Activated naive CD4-positive, alpha-beta T cell treated with anti-CD3 and anti-CD28 coated beads, Interleukin-2, amount 10 ng/mL, durations not matched to agents 7 days and 5 days (primary cell): ENCODE data around the gene ADAT3.

ENCODE experiments used
- CTCF ChIA-PET: fragments of 350-600 bp; sonication (Branson Sonifier 250); formaldehyde crosslinking; loops from one replicate; lab custom pipeline; 2021; ENCODE audit warnings: antibody characterized with exemption; lab: Charles Lee
- DNase-seq: peaks from one replicate; pipeline ENCODE4 v3.0.0-alpha.2; 2020
- H3K27ac Mint-ChIP-seq: one replicate; pipeline ENCODE4 v1.8.0; 2021; ENCODE audit warnings: mild to moderate bottlenecking, moderate library complexity, mixed read lengths
- H3K27me3 Mint-ChIP-seq: one replicate; pipeline ENCODE4 v1.8.0; 2021; ENCODE audit warnings: mild to moderate bottlenecking, mixed read lengths
- H3K36me3 Mint-ChIP-seq: one replicate; pipeline ENCODE4 v1.8.0; 2021; ENCODE audit warnings: mixed read lengths
- H3K4me1 Mint-ChIP-seq: one replicate; pipeline ENCODE4 v1.8.0; 2021; ENCODE audit warnings: mixed read lengths
- H3K4me3 Mint-ChIP-seq: one replicate; pipeline ENCODE4 v1.8.0; 2021; ENCODE audit warnings: mild to moderate bottlenecking, moderate library complexity, mixed read lengths
- H3K9me3 Mint-ChIP-seq: one replicate; pipeline ENCODE4 v1.8.0; 2021; ENCODE audit warnings: mixed read lengths

Gene ADAT3

GRCh38 chr19:1950640-1951039 is 45.4 kb downstream of the ADAT3 start:
- Mint-ChIP-seq H3K9me3 (no peaks in the 10 kb centered on the region), H3K4me1 (peaks cover 25% of the 10 kb centered on the region), H3K27ac (no peak overlapping the region), H3K4me3 (no peak overlapping the region), H3K36me3 (peaks cover 31% of the 10 kb centered on the region), H3K27me3 (no peaks in the 10 kb centered on the region)
- CTCF ChIA-PET = no interaction called here
- no peak for DNase-seq

- Mint-ChIP-seq H3K4me1 (peaks cover 21% of the 10 kb centered on the region), H3K9me3 (no peaks in the 10 kb centered on the region), H3K36me3 (peaks cover 27% of the 10 kb centered on the region), H3K4me3 (no peak overlapping the region), H3K27ac (no peak overlapping the region), H3K27me3 (no peaks in the 10 kb centered on the region)
- DNase-seq = no peak
- CTCF ChIA-PET = interaction anchor here (1.4 kb wide), 1 partner anchor 23 kb away, joined by 3 read pairs; no protein-coding TSS in a partner anchor
These were observed 47.4 kb downstream of the ADAT3 start for GRCh38 chr19:1952635-1953034.

- no peak for DNase-seq
- Mint-ChIP-seq H3K4me1 (peaks cover 21% of the 10 kb centered on the region), H3K4me3 (no peak overlapping the region), H3K27me3 (no peaks in the 10 kb centered on the region), H3K27ac (no peak overlapping the region), H3K9me3 (no peaks in the 10 kb centered on the region), H3K36me3 (peaks cover 27% of the 10 kb centered on the region)
- CTCF ChIA-PET = no interaction called here
These were observed 47.8 kb downstream of the ADAT3 start for GRCh38 chr19:1953037-1953436.

- H3K36me3 Mint-ChIP-seq = peaks cover 27% of the 10 kb centered on the region
- H3K9me3 Mint-ChIP-seq = no peaks in the 10 kb centered on the region
- DNase-seq = no peak
- no peak overlapping the region for H3K27ac Mint-ChIP-seq
- no peaks in the 10 kb centered on the region for H3K27me3 Mint-ChIP-seq
- peaks cover 19% of the 10 kb centered on the region for H3K4me1 Mint-ChIP-seq
- no peak overlapping the region for H3K4me3 Mint-ChIP-seq
- CTCF ChIA-PET = no interaction called here
These were observed 48.4 kb downstream of the ADAT3 start for GRCh38 chr19:1953441-1954094.

- no peak for DNase-seq
- no peak overlapping the region for H3K27ac Mint-ChIP-seq
- H3K4me1 Mint-ChIP-seq = peaks cover 13% of the 10 kb centered on the region
- CTCF ChIA-PET = no interaction called here
- H3K9me3 Mint-ChIP-seq = no peaks in the 10 kb centered on the region
- H3K27me3 Mint-ChIP-seq = no peaks in the 10 kb centered on the region
- peaks cover 21% of the 10 kb centered on the region for H3K36me3 Mint-ChIP-seq
- H3K4me3 Mint-ChIP-seq = no peak overlapping the region
These were observed 49.3 kb downstream of the ADAT3 start for GRCh38 chr19:1954532-1954933.

- no peak overlapping the region for H3K4me3 Mint-ChIP-seq
- H3K36me3 Mint-ChIP-seq = peaks cover 16% of the 10 kb centered on the region
- H3K9me3 Mint-ChIP-seq = no peaks in the 10 kb centered on the region
- DNase-seq = no peak
- no peaks in the 10 kb centered on the region for H3K27me3 Mint-ChIP-seq
- CTCF ChIA-PET = no interaction called here
- peaks cover 9% of the 10 kb centered on the region for H3K4me1 Mint-ChIP-seq
- no peak overlapping the region for H3K27ac Mint-ChIP-seq
These were observed 50.2 kb downstream of the ADAT3 start for GRCh38 chr19:1955171-1956121.

GRCh38 chr19:1956122-1956494 is 50.9 kb downstream of the ADAT3 start:
- CTCF ChIA-PET = no interaction called here
- H3K27me3 Mint-ChIP-seq = no peaks in the 10 kb centered on the region
- H3K4me1 Mint-ChIP-seq = peaks cover 4% of the 10 kb centered on the region
- no peak overlapping the region for H3K27ac Mint-ChIP-seq
- no peak overlapping the region for H3K4me3 Mint-ChIP-seq
- no peak for DNase-seq
- H3K9me3 Mint-ChIP-seq = no peaks in the 10 kb centered on the region
- H3K36me3 Mint-ChIP-seq = peaks cover 12% of the 10 kb centered on the region

GRCh38 chr19:1956868-1957492 is 51.8 kb downstream of the ADAT3 start:
- Mint-ChIP-seq H3K36me3 (peaks cover 15% of the 10 kb centered on the region), H3K9me3 (no peaks in the 10 kb centered on the region), H3K27ac (no peak overlapping the region), H3K4me3 (no peak overlapping the region), H3K4me1 (peaks cover 4% of the 10 kb centered on the region), H3K27me3 (no peaks in the 10 kb centered on the region)
- CTCF ChIA-PET = no interaction called here
- no peak for DNase-seq

- CTCF ChIA-PET = no interaction called here
- Mint-ChIP-seq H3K27ac (no peak overlapping the region), H3K4me3 (no peak overlapping the region), H3K27me3 (no peaks in the 10 kb centered on the region), H3K9me3 (no peaks in the 10 kb centered on the region), H3K4me1 (peaks cover 2% of the 10 kb centered on the region), H3K36me3 (peaks cover 8% of the 10 kb centered on the region)
- DNase-seq = no peak
These were observed 52.5 kb downstream of the ADAT3 start for GRCh38 chr19:1957562-1958248.

GRCh38 chr19:1959928-1960589 is 54.9 kb downstream of the ADAT3 start:
- H3K27me3 Mint-ChIP-seq = no peaks in the 10 kb centered on the region
- H3K36me3 Mint-ChIP-seq = peaks cover 8% of the 10 kb centered on the region
- no peak overlapping the region for H3K27ac Mint-ChIP-seq
- H3K4me1 Mint-ChIP-seq = peaks cover 2% of the 10 kb centered on the region
- H3K9me3 Mint-ChIP-seq = no peaks in the 10 kb centered on the region
- DNase-seq = no peak
- CTCF ChIA-PET = no interaction called here
- H3K4me3 Mint-ChIP-seq = no peak overlapping the region

GRCh38 chr19:1961000-1961883 is 56.0 kb downstream of the ADAT3 start:
- peaks cover 7% of the 10 kb centered on the region for H3K4me1 Mint-ChIP-seq
- no peaks in the 10 kb centered on the region for H3K27me3 Mint-ChIP-seq
- no peaks in the 10 kb centered on the region for H3K9me3 Mint-ChIP-seq
- H3K36me3 Mint-ChIP-seq = peaks cover 12% of the 10 kb centered on the region
- H3K27ac Mint-ChIP-seq = no peak overlapping the region
- no peak overlapping the region for H3K4me3 Mint-ChIP-seq
- no peak for DNase-seq
- CTCF ChIA-PET = no interaction called here

GRCh38 chr19:1962674-1963073 is 57.5 kb downstream of the ADAT3 start:
- H3K4me1 Mint-ChIP-seq = peaks cover 16% of the 10 kb centered on the region
- no peak overlapping the region for H3K27ac Mint-ChIP-seq
- no peaks in the 10 kb centered on the region for H3K27me3 Mint-ChIP-seq
- H3K9me3 Mint-ChIP-seq = no peaks in the 10 kb centered on the region
- CTCF ChIA-PET = no interaction called here
- peaks cover 16% of the 10 kb centered on the region for H3K36me3 Mint-ChIP-seq
- DNase-seq = no peak
- H3K4me3 Mint-ChIP-seq = no peak overlapping the region
